Hindlimb muscle (tissue), 1 donor: ENCODE results near the gene COL6A3. TPM values are rescaled to one million over a fixed set of nuclear protein-coding genes. Genes with fewer than 3 reads are reported as not detected.

Experiments used
- DNase-seq: peaks from one replicate; pipeline ENCODE4 v3.0.0-alpha.2; 2013
- polyA plus RNA-seq: library from polyadenylated mRNA; unstranded; fragments of 120-200 nt; gene quantifications from one replicate; pipeline ENCODE4 v1.2.1, GENCODE V29; 2013; ENCODE audit not compliant: insufficient read length

Gene COL6A3
- polyA plus RNA-seq, 1 donor = 254 TPM

DNA sequence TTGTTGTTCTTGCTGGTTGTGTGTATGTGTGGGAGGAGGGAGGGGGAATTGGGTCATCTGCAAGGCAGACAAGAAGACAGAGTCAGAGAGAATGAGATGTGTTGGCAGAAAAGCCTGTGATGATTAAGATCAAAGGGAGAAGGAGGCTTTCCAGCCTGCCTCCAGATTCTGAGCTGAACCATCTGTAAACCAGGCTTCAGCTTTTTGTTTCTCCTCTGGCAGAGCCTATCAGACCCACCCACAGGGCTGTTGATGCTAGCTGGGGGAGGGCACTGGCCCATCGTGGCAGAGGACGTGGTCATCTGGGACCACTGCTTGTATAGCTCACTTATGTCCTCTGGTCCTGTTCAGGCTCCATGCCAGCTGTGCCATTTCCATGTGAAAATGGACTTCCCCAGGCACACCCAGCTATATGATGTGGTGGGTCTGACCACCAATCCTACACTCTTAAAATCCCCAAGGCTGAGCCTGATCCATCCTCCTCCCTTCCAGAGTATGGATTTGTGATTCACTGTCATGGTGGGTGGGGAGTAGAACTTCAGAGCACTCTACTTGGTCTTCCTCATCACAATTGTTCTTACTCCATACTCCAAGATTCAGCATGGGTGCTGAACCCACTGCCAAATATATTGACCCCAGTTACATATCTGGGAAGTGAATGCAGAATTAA is 27.8 kb upstream of the COL6A3 start:
- no peak for DNase-seq

GRCh38 chr2:237440819-237441281 is 26.9 kb upstream of the COL6A3 start:
- DNase-seq = no peak

- no peak for DNase-seq
Observed at GRCh38 chr2:237438080-237438940, 24.3 kb upstream of the COL6A3 start.

GRCh38 chr2:237437566-237437965 is 23.6 kb upstream of the COL6A3 start:
- no peak for DNase-seq

- peak; percentile 91 for DNase-seq
Observed at GRCh38 chr2:237435844-237436587, 22.1 kb upstream of the COL6A3 start.

- DNase-seq = no peak
Observed at GRCh38 chr2:237434866-237435311, 20.9 kb upstream of the COL6A3 start.

GRCh38 chr2:237433920-237434676 is 20.1 kb upstream of the COL6A3 start:
- DNase-seq = no peak

- DNase-seq = no peak
Observed at GRCh38 chr2:237432484-237433092, 18.6 kb upstream of the COL6A3 start.

DNA sequence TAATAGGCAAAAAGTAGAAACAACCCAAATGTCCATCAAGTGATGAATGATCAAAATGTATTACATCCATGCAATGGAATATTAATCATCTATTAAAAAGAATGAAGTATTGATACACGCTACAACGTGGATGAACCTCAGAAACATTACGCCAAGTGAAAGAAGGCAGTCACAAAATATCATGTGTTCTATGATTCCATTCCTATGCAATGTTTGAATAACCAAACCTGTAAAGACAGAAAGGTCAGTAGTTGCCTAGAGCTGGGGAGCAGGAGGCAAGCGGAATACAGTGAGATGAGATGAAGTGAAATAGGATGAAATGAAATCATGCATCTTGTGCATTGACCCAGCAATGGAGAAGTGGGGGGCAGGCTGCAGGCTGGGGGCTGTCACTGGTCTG is 17.9 kb upstream of the COL6A3 start:
- DNase-seq = no peak

GRCh38 chr2:237431372-237431771 is 17.4 kb upstream of the COL6A3 start:
- DNase-seq = no peak

DNA sequence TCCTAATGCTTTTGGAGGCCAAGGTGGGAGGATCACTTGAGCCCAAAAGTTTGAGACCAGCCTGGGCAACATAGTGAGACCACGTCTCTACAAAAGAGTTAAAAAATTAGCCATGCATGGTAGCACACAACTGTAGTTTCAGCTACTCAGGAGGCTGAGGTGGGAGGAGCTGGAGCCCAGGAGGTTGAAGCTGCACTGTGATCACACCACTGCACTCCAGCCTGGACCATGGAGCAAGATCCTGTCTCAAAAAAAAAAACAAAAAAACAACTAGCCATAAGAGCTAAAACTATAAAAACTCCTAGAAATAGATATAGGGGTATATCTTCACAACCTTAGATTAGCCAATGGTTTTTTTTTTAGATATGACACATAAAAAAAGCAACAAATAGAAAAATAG is 16.9 kb upstream of the COL6A3 start:
- no peak for DNase-seq

- no peak for DNase-seq
Observed at GRCh38 chr2:237429753-237430152, 15.8 kb upstream of the COL6A3 start.

DNA sequence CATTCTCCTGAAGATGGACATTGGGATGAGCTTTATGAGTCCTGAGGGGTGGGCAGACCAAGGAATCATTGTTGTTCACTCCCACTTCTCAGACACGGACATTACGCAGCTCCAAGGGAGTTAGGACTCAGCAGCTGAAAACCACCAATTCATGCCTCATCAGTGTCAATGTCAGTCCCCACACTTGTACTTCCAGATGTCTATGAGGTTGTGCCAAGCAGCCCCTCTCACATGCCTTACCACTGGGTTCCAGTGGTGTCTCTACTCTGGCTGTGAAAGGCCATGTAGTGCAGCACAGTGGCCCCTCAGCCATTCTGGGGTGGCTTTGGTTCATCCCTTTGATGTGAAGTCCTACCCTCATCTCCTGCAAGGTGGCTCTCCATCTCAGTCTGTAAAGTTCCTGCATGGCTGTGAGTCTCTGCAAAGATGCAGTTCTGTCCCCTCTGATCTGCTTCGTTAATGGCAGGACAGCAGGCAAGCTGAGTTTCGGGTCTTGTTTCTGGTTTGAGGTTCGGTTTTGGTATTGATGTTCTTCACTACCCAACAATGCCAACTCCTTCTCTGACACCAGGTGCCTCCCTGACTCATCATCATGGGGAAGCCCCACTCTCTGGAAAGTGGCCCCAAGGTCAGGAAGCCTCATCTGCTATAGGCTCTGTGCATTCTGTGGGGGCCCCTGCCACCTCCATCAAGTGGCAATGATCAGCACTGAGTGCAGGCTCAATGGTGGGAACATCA is 14.0 kb upstream of the COL6A3 start:
- no peak for DNase-seq

- no peak for DNase-seq
Observed at GRCh38 chr2:237426517-237426916, 12.6 kb upstream of the COL6A3 start.

GRCh38 chr2:237425320-237425719 is 11.4 kb upstream of the COL6A3 start:
- DNase-seq = no peak

- DNase-seq = no peak
Observed at GRCh38 chr2:237424544-237424943, 10.6 kb upstream of the COL6A3 start.

DNA sequence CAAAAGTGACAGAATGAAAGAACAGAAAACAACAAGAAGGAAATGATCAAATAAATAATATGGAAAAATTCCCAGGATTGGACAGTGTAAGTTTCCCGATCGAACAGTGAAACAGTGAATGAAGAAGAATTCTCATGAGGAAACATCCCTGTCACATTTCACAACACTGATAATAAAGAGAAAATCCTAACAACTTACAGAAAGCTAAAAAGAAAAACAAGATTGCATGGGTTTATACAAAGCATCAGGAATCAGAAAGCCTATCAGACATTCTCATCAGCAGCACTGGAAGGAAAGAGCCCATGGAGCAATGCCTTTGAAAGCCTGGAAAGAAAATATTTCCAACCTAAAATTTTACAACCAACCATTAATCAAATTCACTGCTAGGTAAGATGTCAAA is 9.9 kb upstream of the COL6A3 start:
- no peak for DNase-seq

DNA sequence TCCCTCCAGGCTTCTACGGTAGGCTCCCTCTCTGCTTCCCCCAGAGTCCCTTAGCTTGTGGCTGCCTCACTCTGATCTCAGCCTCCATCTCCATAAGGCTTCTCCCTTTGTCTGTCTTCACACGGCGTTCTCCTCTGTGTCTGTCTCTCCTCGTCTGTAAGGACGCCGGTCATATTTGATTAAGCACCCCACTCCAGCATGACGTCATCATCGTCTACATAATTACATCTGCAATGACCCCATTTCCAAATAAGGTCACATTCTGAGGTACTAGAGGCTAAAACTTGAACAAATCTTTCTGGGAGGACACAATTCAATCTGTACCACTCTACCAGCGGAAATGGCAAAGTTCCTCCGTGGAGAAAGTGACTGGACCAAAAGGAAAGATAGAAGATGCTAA is 8.3 kb upstream of the COL6A3 start:
- no peak for DNase-seq

GRCh38 chr2:237421542-237422116 is 7.7 kb upstream of the COL6A3 start:
- peak; percentile 85 for DNase-seq

- no peak for DNase-seq
Observed at GRCh38 chr2:237418300-237418699, 4.3 kb upstream of the COL6A3 start.
